Stimulated activated naive B cell treated with anti-CD40 and anti-IgM and Interleukin-4, amounts not matched to agents 10 μg/mL and 1 μg/mL and 100 μg/mL, for 72 hours (primary cell): ENCODE results near the gene AFAP1L2.

Source experiments
- ATAC-seq, 2 donors: fragments of 150-1000 bp; cut with Tn5 transposase; replicated peaks; 2 replicates each; pipeline ENCODE4 v1.10.0; 2021; ENCODE audit warnings: moderate library complexity in 1 of 2
- DNase-seq: peaks from one replicate; pipeline ENCODE4 v3.0.0; 2021
- H3K27ac Mint-ChIP-seq: one replicate; pipeline ENCODE4 v1.8.0; 2022; ENCODE audit warnings: mild to moderate bottlenecking, mixed read lengths
- H3K27me3 Mint-ChIP-seq, 2 donors: one replicate each; pipeline ENCODE4 v1.8.0; 2022; ENCODE audit warnings: mixed read lengths in 2 of 2
- H3K36me3 Mint-ChIP-seq, 2 donors: one replicate each; pipeline ENCODE4 v1.8.0; 2022; ENCODE audit warnings: mixed read lengths in 2 of 2, mild to moderate bottlenecking in 1 of 2
- H3K4me1 Mint-ChIP-seq, 2 donors: one replicate each; pipeline ENCODE4 v1.8.0; 2022; ENCODE audit warnings: mixed read lengths in 2 of 2, mild to moderate bottlenecking in 1 of 2
- H3K4me3 Mint-ChIP-seq, 2 donors: one replicate each; pipeline ENCODE4 v1.8.0; 2022; ENCODE audit warnings: mild to moderate bottlenecking in 2 of 2, mixed read lengths in 2 of 2, moderate library complexity in 1 of 2
- H3K9me3 Mint-ChIP-seq, 2 donors: one replicate each; pipeline ENCODE4 v1.8.0; 2022; ENCODE audit warnings: mixed read lengths in 2 of 2, mild to moderate bottlenecking in 1 of 2

AFAP1L2 gene

DNA sequence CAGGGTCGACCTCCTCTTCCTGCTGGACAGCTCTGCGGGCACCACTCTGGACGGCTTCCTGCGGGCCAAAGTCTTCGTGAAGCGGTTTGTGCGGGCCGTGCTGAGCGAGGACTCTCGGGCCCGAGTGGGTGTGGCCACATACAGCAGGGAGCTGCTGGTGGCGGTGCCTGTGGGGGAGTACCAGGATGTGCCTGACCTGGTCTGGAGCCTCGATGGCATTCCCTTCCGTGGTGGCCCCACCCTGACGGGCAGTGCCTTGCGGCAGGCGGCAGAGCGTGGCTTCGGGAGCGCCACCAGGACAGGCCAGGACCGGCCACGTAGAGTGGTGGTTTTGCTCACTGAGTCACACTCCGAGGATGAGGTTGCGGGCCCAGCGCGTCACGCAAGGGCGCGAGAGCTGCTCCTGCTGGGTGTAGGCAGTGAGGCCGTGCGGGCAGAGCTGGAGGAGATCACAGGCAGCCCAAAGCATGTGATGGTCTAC, 118.3 kb downstream of the AFAP1L2 start:
- H3K9me3 Mint-ChIP-seq = no peaks in the 10 kb centered on the region
- no peak overlapping the region for H3K4me3 Mint-ChIP-seq
- H3K4me1 Mint-ChIP-seq = peaks cover 6 to 7% of the 10 kb centered on the region in 2 donors
- ATAC-seq = no peak
- H3K27me3 Mint-ChIP-seq = no peaks in the 10 kb centered on the region
- no peak for DNase-seq
- H3K36me3 Mint-ChIP-seq = no peaks in the 10 kb centered on the region
- H3K27ac Mint-ChIP-seq = no peak overlapping the region

DNA sequence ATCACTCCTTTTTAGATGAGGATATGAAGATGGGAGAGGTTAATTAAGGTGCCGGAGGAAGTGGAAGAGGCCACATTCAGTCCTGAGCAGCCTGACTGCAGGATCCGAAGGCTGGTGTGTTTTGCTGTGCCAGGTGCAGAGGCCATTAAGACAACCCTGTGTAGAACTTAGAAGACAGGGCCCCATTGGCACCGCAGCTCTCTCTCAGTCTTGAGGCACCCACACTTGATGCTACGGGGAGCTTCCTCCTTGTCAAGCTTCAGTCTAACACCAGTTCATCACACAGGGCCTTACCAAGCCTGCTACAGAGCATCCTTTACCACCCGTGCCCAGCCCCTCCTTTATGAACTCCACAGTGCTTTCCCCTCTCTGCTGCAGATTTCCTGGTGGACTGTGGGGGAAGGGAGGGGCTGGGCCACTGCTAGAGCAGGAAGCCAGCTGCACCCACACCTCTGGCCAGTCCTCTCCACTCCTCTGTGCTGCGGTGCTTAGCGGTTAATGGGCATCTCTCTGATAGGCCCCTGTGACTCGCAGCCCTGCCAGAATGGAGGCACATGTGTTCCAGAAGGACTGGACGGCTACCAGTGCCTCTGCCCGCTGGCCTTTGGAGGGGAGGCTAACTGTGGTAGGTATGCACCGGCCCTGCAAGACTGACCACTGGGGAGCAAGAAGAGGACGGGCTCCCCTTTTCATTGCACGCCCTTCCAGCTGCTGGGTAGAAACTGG, 119.8 kb downstream of the AFAP1L2 start:
- Mint-ChIP-seq H3K27me3 (no peaks in the 10 kb centered on the region), H3K4me3 (no peak overlapping the region), H3K36me3 (no peaks in the 10 kb centered on the region), H3K9me3 (no peaks in the 10 kb centered on the region), H3K4me1 (peaks cover 6 to 7% of the 10 kb centered on the region in 2 donors), H3K27ac (no peak overlapping the region)
- ATAC-seq (no peak), DNase-seq (no peak)

DNA sequence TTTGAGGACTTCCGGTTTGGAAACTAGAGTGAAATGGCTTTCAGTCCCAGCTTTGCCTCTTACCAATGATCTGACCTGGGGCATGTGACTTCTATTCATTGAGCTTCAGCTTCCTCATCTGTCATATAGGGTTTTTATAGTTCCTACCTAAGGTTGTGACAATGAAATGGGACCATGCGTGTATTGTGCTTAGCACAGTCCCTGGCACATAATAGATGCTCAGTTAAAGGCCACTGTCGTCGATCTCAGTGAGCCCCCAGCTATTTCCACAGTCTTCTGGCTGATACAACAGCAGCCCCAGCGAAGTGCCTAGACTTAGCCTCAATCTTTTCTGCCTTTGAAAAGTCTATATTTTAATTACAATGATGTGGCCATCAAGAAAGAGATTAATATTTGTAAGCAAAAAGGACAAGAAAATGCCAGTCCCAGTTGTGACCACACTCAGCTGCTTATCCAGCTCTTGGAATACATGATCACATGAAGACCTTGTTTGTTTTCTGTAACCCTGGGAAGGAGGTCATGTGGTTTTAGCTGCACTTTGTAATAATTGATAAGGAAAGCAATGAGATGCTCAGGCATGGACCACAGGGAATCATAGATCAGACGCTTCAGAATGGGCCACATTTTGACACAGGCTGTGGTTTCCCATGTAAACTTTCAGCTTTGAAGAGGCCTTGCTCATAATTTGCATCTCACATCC, 120.6 kb downstream of the AFAP1L2 start:
- Mint-ChIP-seq H3K4me3 (no peak overlapping the region), H3K27me3 (no peaks in the 10 kb centered on the region), H3K4me1 (peaks cover 6 to 7% of the 10 kb centered on the region in 2 donors), H3K36me3 (no peaks in the 10 kb centered on the region), H3K27ac (no peak overlapping the region), H3K9me3 (no peaks in the 10 kb centered on the region)
- DNase-seq (no peak), ATAC-seq (no peak)

DNA sequence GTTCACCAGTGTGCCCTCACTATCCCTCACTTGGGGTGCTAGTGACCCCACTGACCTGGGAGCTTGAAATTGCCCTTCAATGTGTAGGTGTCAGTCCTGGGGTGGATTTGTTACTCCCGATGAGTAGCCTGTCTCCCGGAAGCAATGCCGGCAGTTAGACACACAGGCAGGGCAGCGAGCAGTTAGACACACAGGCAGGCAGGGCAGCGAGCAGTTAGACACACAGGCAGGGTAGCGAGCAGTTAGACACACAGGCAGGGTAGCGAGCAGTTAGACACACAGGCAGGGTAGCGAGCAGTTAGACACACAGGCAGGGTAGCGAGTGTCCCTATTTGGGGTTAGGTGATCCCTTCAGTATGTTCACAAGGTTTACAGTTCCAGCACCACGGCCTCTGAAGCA, 121.2 kb downstream of the AFAP1L2 start:
- Mint-ChIP-seq H3K36me3 (no peaks in the 10 kb centered on the region), H3K4me3 (no peak overlapping the region), H3K9me3 (no peaks in the 10 kb centered on the region), H3K27ac (no peak overlapping the region), H3K27me3 (no peaks in the 10 kb centered on the region), H3K4me1 (peaks cover 3% of the 10 kb centered on the region in 2 donors)
- ATAC-seq = no peak
- no peak for DNase-seq

DNA sequence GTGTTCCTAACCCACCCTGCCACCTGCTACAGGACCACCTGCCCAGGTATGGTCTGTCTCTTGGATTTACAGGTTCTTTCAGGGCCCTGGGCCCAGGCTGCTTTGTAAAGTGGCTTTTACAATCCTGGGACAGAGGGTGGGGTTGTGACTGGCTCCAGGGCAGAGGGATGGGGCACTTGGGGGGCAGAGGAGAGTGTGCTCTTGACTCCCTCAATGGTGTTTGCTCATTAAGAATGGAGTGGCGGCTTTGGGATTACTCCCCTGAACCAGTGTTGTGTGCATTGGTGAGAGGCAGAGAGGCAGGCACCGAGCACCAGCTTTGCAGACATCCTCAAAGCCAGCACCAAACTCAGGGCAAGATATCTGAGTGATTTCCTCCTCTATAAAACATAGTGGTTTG, 121.8 kb downstream of the AFAP1L2 start:
- Mint-ChIP-seq H3K4me3 (no peak overlapping the region), H3K27ac (no peak overlapping the region), H3K9me3 (no peaks in the 10 kb centered on the region), H3K4me1 (no peaks in the 10 kb centered on the region), H3K36me3 (no peaks in the 10 kb centered on the region), H3K27me3 (no peaks in the 10 kb centered on the region)
- ATAC-seq = no peak
- DNase-seq = no peak

DNA sequence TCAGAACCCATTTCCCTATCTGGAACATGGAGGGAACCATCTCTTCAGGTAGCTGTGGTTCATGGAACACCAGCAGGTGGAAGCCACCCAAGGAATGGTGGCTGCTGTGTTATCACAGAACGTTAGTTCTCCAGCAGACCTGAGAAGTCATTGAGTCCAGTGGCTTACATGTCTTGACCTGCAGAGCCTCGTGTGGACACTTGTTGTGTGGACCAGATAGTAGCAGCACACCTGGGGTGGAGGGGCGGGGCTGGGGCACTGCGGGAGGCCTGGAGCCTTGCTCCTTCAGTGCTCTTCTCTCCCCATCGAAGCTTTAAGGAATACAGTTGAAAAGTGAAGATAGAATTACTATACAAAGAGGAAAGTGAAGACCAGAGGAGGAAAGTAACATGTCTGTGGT, 122.8 kb downstream of the AFAP1L2 start:
- Mint-ChIP-seq H3K4me1 (no peaks in the 10 kb centered on the region), H3K27ac (no peak overlapping the region), H3K4me3 (no peak overlapping the region), H3K9me3 (no peaks in the 10 kb centered on the region), H3K36me3 (no peaks in the 10 kb centered on the region), H3K27me3 (no peaks in the 10 kb centered on the region)
- no peak for DNase-seq
- ATAC-seq = no peak

DNA sequence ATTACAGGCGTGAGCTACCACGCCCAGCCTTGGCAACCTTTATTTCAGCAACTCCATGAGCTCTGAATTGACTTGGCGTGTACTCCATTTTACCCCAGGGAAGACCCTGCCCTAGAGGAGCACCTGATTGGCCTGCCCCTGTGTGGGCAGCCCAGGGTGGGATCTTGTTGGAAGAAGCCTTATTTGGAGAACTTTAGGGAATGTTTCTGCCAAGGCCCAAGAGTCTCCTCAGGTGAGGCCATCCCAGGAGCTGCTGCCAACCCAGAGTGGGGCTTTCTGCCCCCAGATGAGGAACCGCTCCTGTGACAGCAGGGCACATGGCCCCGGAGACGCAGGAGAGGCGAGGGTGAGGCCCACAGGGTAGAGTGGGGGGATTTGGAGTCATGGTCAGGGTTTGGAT, 123.3 kb downstream of the AFAP1L2 start:
- H3K27ac Mint-ChIP-seq = no peak overlapping the region
- no peak overlapping the region for H3K4me3 Mint-ChIP-seq
- ATAC-seq (no peak), DNase-seq (no peak)
- H3K9me3 Mint-ChIP-seq = no peaks in the 10 kb centered on the region
- H3K36me3 Mint-ChIP-seq = no peaks in the 10 kb centered on the region
- no peaks in the 10 kb centered on the region for H3K4me1 Mint-ChIP-seq
- no peaks in the 10 kb centered on the region for H3K27me3 Mint-ChIP-seq

DNA sequence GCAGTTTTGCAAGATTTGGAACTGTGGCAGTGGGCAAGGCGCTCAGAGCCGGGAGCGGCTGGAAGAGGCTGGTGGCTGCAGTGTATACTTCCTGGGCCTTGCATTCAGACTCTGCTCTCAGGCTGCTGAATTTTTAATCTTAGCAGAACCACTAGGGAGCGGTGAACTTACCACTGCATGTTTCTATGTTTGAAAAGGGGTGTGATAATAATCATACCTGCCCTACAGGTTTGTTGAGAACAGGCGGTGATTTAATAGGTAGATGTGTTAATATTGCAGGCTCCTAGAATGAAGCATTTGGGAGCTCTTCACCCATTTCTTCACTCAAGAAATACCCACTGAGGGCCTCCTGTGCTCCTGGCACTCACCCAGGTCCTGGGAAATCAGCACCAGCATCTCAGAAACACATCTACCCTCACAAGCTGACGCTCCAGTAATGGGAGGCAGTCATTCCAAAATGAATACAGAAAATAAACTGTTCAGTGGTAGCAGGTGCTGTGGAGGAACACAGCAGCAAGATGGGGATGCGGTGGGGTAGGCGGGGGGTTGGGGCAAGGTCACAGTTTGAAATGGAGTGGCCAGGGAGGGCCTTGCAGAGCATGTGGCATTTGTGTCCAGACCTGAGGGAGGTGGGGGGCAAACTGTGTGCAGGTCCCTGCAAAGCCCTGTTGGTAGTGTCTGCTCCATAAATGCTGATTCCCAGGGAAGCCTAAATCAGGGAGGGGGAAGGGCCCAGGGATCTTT, 124.2 kb downstream of the AFAP1L2 start:
- Mint-ChIP-seq H3K4me3 (no peak overlapping the region), H3K27me3 (peaks cover 0 to under 1% of the 10 kb centered on the region in 2 donors), H3K9me3 (no peaks in the 10 kb centered on the region), H3K4me1 (no peaks in the 10 kb centered on the region), H3K27ac (no peak overlapping the region), H3K36me3 (no peaks in the 10 kb centered on the region)
- DNase-seq (no peak), ATAC-seq (no peak)

DNA sequence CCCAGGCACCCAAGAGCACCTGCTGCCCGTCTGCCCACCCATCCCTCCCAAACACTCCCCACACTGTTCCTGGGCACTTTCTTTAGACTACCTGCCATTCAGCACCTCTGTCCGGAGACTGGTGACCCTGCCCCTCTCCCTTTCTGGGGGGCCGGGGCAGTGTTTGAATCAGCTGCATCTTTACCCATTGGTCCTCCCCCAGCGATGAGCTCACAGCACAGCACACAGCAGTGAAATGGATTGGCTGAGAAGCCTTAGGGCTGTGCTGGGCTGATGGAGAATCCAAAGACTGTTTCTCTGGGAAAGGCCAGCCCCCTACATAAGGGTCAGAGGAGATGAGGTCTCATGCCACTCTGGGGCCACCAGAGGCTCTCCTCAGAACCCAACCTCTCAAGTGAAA, 125.0 kb downstream of the AFAP1L2 start:
- no peak overlapping the region for H3K27ac Mint-ChIP-seq
- DNase-seq = no peak
- H3K36me3 Mint-ChIP-seq = no peaks in the 10 kb centered on the region
- peaks cover 5 to 6% of the 10 kb centered on the region in 2 donors for H3K27me3 Mint-ChIP-seq
- ATAC-seq = no peak
- H3K4me1 Mint-ChIP-seq = no peaks in the 10 kb centered on the region
- no peak overlapping the region for H3K4me3 Mint-ChIP-seq
- H3K9me3 Mint-ChIP-seq = no peaks in the 10 kb centered on the region

DNA sequence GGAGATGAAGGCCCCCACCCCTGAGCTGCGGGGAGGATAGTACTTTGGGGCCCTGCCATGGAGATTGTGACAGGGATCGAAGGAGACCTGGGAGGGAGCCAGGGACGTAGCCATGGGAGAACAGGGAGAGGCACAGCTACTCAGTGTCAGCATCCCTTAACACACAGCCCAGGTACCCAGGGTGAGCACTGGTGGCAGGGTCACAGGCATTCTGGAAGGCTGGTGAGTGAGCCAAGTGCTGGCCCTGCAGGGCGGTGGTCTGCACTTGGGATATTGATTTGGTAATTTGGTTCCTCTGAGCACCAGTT, 125.5 kb downstream of the AFAP1L2 start:
- H3K27me3 Mint-ChIP-seq = peaks cover 5 to 8% of the 10 kb centered on the region in 2 donors
- ATAC-seq (no peak), DNase-seq (no peak)
- H3K9me3 Mint-ChIP-seq = no peaks in the 10 kb centered on the region
- no peak overlapping the region for H3K27ac Mint-ChIP-seq
- H3K4me1 Mint-ChIP-seq = no peaks in the 10 kb centered on the region
- H3K4me3 Mint-ChIP-seq = no peak overlapping the region
- no peaks in the 10 kb centered on the region for H3K36me3 Mint-ChIP-seq

DNA sequence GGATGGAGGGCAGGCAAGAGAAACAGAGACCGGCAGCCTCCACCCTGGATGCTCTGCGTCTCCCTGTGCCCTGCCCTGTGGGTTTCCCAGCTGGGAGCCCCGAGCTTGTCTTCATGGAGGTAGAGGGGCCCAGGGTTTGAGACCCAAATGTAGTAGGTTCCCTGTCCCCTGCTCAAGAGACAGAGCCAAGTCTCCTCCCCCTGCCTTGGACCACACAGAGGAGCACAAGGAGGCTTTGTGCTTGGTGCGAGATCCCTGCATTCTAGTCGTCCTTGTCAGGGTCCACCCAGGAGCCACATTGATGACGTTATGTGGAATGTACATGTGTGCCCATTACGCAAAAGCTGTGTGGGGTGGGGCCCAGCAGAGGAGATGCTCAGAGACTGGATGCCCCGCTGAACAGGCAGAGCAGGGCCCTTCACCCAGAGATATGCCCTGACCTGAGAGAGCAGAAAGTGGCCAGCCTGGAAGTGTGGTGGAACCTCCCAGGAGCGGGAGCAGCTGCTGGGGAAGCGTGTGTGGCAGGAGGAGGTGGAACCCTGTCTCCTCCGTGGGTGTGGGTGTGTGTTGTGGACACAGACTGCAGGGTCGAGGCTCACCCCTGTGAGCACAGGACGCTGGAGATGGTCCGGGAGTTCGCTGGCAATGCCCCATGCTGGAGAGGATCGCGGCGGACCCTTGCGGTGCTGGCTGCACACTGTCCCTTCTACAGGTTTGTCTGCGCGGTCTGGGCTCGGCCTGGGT, 126.0 kb downstream of the AFAP1L2 start:
- no peaks in the 10 kb centered on the region for H3K4me1 Mint-ChIP-seq
- H3K36me3 Mint-ChIP-seq = no peaks in the 10 kb centered on the region
- H3K9me3 Mint-ChIP-seq = no peaks in the 10 kb centered on the region
- DNase-seq (no peak), ATAC-seq (no peak)
- H3K27ac Mint-ChIP-seq = no peak overlapping the region
- H3K27me3 Mint-ChIP-seq = peaks cover 5 to 11% of the 10 kb centered on the region in 2 donors
- no peak overlapping the region for H3K4me3 Mint-ChIP-seq

DNA sequence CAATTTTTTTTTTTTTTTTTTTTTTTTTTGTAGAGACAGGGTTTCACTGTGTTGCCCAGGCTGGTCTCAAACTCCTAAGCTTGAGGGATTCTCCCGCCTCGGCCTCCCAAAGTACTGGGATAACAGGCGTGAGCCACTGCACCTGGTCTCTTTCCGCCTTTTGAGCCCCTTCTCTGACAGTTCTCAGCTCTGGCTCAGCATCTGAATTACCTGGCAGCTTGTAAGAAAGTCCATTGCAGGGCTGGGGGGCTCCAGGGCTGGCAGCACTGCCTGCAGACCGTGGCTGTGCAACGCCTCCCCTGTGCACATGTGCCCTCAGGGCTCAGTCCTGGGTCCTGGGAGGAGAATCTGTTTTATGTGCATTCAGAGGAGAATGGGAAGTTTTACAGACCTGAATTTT, 127.6 kb downstream of the AFAP1L2 start:
- Mint-ChIP-seq H3K36me3 (no peaks in the 10 kb centered on the region), H3K4me1 (no peaks in the 10 kb centered on the region), H3K27me3 (peaks cover 5 to 11% of the 10 kb centered on the region in 2 donors), H3K4me3 (no peak overlapping the region), H3K9me3 (no peaks in the 10 kb centered on the region), H3K27ac (no peak overlapping the region)
- no peak for DNase-seq
- no peak for ATAC-seq

DNA sequence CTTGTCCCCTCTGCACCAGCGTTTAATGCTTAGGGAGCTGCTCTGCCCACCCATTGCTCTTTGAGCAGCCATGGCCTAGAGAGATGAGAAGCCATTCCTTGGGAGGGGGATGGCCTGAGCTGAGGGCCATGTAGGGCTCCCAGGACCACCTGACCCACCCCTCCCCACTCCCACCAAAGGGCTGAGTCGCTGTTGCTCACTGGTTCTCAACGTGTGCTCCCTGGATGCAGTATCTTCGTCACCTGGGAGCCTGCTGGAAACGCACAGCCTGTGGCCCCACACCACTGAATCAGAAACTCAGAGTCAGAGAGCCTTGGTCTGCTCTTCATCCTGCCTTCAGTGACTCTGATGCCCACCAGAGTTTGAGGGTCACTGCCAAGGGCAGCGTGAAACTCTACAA, 128.2 kb downstream of the AFAP1L2 start:
- no peaks in the 10 kb centered on the region for H3K9me3 Mint-ChIP-seq
- no peak overlapping the region for H3K4me3 Mint-ChIP-seq
- DNase-seq = no peak
- ATAC-seq = no peak
- no peaks in the 10 kb centered on the region for H3K36me3 Mint-ChIP-seq
- no peak overlapping the region for H3K27ac Mint-ChIP-seq
- no peaks in the 10 kb centered on the region for H3K4me1 Mint-ChIP-seq
- peaks cover 6 to 11% of the 10 kb centered on the region in 2 donors for H3K27me3 Mint-ChIP-seq

DNA sequence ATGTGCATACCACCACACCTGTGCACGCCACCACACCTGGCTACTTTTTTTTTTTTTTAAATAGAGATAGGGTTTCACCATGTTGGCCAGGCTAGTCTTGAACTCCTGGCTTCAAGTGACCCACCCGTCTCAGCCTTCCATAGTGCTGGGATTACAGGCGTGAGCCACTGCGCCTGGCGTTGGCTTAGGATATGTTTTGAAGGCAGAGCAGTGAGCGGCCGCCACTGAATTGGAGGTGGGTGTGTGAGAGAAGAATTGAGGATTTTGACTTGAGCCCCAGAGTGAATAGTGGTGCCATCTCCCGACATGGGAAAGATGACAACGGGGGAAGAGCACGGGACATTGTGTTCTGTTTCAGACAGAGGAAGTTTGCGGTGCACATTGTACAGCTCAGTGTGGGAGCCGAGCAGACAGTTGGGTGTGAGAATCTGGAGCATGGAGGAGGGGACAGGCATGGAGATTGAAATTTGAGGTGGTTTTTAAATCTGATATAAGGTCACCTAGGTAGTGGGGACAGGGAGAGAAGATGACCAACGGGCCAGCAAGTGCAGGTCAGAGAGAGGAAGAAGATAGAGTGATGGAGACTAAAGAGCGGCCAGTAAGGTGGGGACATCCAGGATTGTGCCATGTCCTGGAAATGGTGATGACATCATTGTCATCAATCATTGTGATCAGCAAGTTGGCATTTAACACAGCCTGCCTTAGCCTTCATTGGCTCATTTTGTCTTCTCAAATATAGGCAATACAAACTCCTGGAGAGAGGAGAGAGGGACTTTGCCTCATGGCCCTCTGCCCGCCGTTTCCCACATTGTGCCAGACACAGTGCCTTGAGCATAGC, 129.5 kb downstream of the AFAP1L2 start:
- Mint-ChIP-seq H3K4me3 (no peak overlapping the region), H3K4me1 (no peaks in the 10 kb centered on the region), H3K9me3 (no peaks in the 10 kb centered on the region), H3K27ac (no peak overlapping the region), H3K27me3 (peaks cover 10 to 11% of the 10 kb centered on the region in 2 donors), H3K36me3 (no peaks in the 10 kb centered on the region)
- DNase-seq (no peak), ATAC-seq (no peak)
